Panc1 (cell line): ENCODE results near the gene SNRPD3.

Source experiments
- CTCF ChIP-seq: fragments of 450-650 bp; IDR thresholded peaks from 2 replicates; pipeline ENCODE4 v1.5.1; 2017; ENCODE audit warnings: mild to moderate bottlenecking
- POLR2AphosphoS5 ChIP-seq: IDR thresholded peaks from 2 replicates; pipeline ENCODE4 v1.6.1; 2012; ENCODE audit warnings: mild to moderate bottlenecking, low read depth, low read length, moderate library complexity
- REST ChIP-seq, 2 experiments: IDR thresholded peaks; 2 replicates each; pipeline ENCODE4 v1.6.1; 2011 to 2012; ENCODE audit warnings: low read depth in 2 of 2, control low read depth in 1 of 2, low read length in 1 of 2, mild to moderate bottlenecking in 1 of 2, moderate library complexity in 1 of 2; ENCODE audit not compliant: insufficient read depth in 1 of 2
- TCF7L2 ChIP-seq: IDR thresholded peaks from 2 replicates; pipeline ENCODE4 v1.6.1; 2011; ENCODE audit warnings: mild to moderate bottlenecking, low read depth, low read length, inconsistent platforms

GRCh38 chr22:24595863-24596262 is 40.1 kb downstream of the SNRPD3 start:
- no peak for TF ChIP-seq CTCF
- TF ChIP-seq POLR2AphosphoS5: no peak
- TF ChIP-seq REST (IDR thresholded peaks at IDR 0.05; ENCODE audit: insufficient read depth in 1 of 2, low read depth in 2 of 2, low read length in 1 of 2): no peak
- no peak for TF ChIP-seq TCF7L2
